GM12874 (cell line): ENCODE data around the gene SNRPA1.

ENCODE experiments used
- CTCF ChIP-seq: IDR thresholded peaks from 2 replicates; pipeline ENCODE4 v1.5.1; 2011; ENCODE audit warnings: low read depth, mild to moderate bottlenecking, control low read depth, low read length, moderate library complexity; ENCODE audit not compliant: insufficient read depth

The SNRPA1 gene

GRCh38 chr15:101244889-101245668, 50.0 kb downstream of the SNRPA1 start:
- TF ChIP-seq CTCF = no peak

- TF ChIP-seq CTCF = no peak
Measured at GRCh38 chr15:101244036-101244781, 50.8 kb downstream of the SNRPA1 start.

- TF ChIP-seq CTCF = no peak
Measured at GRCh38 chr15:101243420-101243819, 51.6 kb downstream of the SNRPA1 start.

- no peak for TF ChIP-seq CTCF
Measured at GRCh38 chr15:101242999-101243336, 52.1 kb downstream of the SNRPA1 start.

- no peak for TF ChIP-seq CTCF
Measured at GRCh38 chr15:101242160-101242998, 52.7 kb downstream of the SNRPA1 start.

GRCh38 chr15:101240358-101240757, 54.7 kb downstream of the SNRPA1 start:
- no peak for TF ChIP-seq CTCF

- TF ChIP-seq CTCF = no peak
Measured at GRCh38 chr15:101239724-101240136, 55.3 kb downstream of the SNRPA1 start.
